HG02798 (cell line): Measurements from ENCODE around the gene IER3.

ENCODE experiments used
- ATAC-seq: cut with Tn5 transposase; IDR thresholded peaks from one replicate; pipeline ENCODE4 v1.9.1; 2021; ENCODE audit warnings: mild to moderate bottlenecking; ENCODE audit not compliant: unreplicated experiment, poor library complexity

IER3 gene

DNA sequence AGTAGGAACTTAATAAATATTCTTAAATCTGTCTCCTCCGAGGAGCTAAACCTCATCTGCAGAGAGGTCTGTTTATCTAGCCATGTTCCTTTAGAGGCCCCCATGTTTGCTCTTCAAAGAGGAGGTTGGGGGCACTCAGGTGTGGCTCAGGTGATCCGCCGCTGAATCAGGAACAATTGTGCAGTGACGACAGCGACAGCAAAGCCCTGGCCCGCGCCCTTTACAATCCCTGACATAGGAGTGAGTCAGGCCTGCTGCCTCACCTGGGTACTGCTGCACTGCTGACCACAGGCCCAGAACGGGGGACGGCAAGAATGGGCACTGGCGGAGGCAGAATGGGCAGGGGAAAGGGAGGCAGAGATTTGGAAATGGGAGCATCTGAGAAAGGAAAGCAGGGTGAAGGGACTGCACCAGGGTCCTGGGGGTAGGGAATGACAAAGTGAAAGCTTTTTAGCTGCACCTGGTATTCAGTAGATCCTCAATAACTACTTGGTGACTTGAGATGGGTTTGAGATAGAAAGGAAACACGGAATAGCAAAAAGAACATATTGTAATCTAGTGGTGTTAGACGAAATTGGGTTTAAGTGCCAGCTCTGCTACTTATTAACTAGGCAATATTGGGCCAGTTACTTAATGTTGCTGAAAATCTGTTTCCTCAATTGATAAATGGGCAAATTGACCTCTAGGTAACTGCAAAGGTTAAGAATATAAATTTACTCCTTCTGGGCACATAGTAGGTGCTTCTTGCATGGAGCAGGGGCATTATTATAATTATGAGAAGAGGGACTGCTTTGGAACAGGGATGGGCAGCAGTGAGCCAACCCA lies 5.4 kb upstream of the IER3 start:
- ATAC-seq: no peak

DNA sequence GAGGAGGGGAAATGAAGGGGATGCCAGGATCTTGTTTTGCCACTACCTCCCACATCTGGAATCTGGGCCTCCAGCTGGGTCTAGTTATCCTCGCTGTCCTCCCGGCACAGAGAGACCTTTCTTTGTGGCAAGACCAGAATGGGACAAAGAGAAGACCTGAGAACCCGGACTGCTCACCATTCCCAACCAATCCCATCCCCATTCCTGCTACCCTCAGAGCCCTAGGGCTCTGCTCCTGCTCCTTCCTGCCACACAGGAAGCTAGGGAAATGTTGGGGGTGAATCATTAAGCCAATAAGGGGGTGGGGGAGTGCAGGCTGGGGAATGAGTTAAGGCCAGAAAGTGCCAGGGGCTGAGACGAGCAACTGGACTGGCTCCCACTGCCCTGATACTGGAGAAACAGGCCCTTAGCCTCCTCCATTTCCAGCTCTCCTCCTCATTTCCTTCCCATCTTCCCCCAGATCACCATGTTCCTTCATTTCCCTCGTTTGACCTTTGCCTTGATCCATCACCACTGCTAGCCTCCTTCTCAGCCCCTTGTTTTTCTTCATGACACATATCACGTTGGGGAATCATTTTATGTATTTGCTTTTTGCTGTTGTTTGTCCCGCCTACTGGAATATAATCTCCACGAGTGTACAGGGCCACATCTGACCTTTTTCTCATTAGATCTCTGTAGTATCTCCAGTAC lies 4.6 kb upstream of the IER3 start:
- no peak for ATAC-seq

DNA sequence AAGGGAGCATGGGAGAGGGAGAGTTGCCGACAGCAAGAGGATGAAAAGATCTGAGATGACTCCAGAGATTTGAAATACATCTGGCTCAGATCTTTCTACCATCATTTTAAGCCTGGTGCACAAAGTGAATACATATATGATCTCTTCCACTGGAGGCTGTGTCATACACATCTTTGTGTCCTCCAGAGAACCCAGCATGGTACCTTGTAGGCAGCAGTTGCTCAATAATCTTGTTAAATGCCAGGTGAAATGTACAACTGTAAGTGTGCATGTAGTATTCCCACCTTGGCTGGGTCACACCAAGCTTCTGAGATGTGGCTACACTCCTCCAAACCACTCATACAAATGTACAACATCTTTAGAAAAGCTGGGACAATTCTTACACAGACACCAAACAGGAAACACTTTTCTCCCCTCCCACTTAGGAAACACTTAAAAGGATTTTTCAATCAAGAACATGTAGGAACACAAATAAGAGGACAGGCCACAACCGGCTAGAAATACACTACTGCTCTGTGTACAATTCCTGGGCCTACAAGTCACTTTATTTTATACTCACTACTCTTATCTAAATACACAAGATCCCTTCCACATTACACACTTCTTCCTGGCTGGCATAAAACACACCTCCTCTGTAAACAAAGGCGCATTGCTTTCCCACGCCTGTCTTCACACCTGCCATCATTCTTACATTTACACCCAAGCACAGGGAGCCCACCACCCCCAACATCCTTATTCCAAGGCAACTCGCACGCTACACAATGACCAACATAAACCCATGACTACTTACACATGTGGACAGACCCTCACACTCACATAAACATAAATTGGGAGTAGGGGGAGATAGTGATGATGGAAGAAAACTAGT lies 3.8 kb upstream of the IER3 start:
- no peak for ATAC-seq

DNA sequence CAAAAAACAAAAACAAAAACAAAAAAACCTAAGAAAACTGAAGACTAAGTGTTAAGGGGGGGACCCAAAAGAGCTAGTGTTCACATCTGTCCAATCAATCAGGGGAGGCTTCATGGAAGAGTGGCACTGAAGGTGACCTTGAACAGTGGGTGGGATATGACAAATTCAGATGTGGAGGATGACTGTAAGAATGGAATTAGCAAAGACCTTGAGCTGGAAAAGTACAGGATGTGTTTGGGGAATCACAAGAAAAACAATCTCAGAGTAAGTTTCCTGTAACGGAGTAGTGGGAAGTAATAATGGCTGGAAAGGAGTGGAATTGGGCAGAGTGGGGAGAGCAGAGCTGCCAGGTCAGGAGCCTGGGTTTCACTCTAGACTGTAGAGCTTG lies 2.9 kb upstream of the IER3 start:
- no peak for ATAC-seq

DNA sequence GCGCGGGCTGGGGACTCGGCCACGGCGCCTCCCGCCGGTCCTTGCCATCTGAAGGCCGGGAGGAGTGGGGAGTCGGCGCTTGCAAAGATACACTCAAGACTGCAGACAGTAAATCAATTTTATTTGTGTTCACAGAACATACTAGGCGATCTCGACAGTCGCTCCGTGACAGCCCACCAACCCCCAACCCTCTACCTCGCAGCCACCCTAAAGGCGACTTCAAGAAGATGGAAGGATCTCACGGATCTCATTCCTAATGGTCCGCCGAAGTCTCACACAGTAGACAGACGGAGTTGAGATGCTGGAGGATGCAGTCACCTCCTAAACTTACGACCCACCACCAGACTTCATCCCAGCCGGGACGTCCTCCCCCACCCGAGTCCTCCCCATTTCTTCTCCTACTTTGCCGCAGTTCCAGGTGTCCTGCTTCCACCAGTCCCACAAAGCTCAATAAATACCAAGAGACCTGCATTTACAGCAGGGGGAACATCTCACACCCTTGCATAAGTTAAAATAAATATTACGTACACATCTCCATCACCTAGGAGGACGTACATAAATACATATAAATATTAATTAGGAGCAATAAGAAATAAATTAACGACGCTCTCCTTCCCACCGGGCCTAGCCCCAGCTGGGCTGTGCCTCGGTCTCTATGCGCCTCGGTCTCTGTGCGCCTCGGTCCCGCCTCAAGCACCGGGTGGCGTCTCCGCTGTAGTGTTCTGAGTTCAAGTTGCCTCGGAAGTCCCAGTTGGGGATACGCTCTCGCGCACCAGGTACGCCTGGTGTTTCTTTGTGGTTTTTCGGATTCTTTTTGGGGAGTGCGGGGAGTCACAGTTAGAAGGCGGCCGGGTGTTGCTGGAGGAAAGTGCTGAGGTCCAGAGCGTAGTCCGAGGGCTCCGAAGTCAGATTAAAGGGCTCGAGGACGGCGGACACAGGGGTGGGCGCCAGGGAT lies 971 bp downstream of the IER3 start:
- peak; percentile 8 for ATAC-seq

DNA sequence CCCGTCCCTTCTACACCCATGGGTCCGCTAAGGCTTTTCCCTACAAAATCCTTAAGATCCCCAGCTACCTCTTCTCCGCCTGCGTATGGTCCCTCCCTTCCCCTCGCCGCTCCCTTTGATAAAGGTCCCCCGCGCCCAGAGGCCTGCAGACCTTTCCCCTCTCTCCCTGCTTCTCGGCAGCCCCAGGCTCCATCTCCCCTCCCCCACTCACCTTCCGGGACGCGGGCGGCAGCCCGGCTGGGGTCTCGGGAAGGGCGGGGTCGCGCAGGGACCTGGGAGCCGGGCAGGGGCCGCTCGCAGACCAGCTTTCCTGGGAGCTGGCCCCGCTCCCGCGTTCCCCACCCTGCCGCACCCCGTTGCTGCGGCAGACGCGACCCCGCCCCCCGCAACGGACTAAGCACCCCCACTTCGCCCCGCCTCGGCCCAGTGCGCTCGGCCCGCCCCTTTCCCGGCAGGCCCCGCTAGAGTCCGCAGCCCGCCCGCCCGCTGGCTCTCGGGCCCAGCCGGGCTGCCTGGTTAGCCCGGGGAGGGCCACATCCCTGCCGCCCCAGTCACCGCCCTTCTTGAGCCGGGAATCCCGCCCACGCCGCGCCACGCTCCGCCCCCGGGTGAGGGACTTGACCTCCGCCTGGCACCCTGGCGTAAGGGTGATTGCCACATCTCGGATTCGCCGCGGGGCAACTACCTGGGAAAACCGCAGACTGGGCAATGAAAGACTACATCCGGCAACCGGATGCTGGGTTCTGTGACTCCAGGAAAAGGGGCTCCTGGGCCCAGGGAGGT lies 1.8 kb downstream of the IER3 start, which contains the start of gene FLOT1:
Gene FLOT1 (minus strand): TSS at position 372 of the 783 bp plus-strand sequence. CDS start 498 bp downstream, outside the sequence.
- ATAC-seq: peak; percentile 79

DNA sequence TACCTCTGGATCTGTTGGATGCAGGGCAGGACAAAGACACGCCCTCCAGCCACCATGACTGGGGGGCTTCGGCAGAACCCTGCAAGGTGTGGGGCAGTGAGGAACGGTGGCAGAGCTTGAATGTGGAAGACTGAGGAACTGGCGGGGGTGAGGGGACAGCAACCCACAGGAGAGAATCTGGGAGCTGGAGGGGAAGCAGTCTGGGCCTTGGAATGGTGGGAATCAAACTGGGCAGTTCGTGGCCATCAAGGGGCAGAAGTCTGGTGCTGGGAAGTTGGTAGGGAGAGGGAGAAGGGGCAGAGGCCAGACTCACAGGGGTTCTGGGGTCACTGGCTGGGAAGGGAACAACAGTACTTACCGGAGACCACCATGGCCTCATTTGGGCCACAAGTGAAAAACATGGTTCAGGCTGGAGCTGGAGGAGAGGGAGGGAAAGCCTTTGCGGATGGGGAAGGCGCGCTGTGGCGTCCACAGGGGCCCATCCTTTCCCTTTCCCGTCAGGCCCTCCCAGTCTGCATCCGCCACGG lies 2.5 kb downstream of the IER3 start:
- no peak for ATAC-seq

DNA sequence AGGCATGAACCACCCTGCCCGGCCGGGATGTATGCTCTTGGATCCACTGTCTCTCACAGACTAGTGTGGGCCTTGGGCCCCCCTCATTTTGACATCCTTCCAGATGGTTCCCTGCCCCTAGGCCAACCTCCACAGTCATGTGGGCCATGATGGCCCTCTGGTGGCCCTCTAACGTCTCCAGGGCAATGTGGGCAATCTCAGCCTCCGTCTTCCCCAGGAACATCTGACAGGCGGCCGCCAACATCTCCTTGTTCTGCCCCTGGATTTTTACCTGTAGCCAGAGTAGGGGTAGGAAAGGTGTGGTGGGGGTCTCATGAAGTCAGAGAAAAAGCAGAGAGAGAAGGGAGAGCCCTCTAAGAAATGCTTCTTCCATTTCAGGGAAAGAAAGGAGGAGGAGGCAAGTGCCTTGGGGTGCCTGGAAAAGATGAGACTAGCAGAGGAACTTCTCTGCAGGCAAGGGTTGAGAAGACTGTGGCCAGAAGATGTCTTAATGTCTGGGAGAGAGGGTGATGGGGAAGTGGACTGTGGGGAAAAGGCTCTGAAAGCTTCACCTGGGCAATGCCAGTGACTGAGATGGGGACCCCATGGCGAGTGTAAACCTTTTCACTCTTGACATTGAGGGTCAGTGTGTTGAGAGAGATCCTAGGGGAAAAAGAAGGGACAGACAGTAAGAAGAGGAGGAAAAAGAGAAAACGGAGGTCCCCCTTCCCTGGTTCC lies 3.1 kb downstream of the IER3 start:
- ATAC-seq: no peak

DNA sequence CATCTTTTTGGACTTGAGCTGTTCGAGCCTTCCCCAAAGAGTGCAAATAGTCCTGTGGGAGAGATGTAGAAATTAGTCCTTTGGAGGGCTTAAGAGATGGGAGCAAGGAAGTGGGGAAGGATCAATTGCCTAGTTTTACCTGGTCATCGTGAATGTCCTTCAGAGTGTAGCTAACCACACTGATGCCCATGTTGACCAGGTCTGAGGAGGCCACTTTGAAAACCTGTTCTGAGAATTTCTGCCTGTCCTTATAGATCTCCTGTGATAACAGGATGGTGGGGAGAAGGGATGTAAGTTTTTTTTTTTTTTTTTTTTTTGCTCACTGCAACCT lies 3.8 kb downstream of the IER3 start:
- no peak for ATAC-seq

DNA sequence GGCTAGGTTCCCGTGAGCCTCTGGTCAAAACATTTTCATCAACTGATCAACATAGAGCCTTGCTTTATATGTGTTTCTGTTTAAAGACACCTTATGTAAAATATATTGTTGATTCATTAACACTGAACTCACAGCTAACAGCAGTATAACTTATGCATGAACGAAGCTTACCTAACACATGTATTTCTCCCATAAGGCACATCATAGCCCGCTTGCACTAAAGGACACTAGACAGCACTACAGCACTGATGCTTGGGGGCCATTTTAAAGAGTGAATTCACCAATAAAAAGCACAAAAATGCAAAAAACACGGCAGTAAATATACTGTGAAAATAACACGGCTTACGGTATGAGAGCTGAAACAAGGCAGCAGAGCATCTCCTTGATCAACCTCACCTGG lies 5.8 kb downstream of the IER3 start:
- ATAC-seq: no peak

DNA sequence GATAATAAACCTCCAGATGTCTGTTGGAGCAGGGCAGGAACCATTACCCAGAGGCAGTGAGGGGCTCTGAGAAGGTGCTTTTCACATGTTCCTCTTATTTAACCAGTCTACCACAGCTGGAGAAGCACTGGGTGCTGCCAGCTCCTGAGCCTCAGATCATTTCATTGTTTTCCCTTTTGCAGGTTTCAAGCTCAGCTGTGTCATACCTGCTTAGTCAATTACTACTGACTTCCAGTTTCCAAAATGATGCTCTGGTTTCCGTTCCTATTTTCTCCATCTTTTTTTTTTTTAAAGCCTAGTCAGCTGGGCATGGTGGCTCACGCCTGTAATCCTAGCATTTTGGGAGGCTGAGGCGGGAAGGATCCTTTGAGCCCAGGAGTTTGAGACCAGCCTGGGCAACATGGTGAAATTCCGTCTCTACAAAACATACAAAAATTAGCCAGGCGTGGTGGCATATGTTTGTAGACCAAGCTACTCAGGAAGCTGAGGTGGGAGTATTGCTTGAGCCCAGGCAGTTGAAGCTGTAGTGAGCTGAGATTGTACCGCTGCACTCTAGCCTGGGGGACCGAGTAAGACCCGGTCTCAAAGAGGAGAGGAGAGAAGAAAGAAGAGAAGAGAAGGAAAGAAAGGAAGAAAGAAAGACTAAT lies 8.6 kb downstream of the IER3 start:
- ATAC-seq: no peak

DNA sequence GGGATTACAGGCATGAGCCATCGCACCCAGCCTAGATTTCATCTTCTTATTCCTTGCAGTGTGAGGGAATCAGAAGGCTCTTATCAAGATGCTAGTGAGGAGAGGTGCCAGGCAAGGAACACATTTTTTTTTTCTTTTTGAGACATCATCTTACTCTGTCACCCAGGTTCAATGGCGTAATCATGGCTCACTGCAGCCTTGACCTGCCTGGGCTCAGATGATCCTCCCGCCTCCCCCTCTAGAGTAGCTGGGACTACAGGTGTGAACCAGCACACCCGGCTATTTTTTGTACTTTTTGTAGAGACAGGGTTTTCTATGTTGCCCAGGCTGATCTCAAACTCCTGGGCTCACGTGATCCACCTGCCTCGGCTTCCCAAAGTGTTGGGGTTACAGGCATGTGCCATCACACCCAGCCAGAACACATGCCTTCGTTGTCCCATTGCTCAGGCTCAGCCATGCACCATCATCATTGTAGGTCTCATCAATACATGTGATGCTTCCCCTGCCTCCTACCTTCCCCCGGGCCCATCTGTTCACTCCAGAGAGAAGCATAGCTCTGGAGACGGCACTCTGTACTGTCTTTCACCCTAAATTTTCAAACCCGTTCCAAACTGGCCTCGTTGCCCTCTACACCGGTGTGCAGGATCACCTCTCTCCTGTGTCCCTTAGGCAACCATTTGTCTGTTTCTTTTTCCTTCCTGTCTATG lies 12.0 kb downstream of the IER3 start:
- ATAC-seq: no peak

DNA sequence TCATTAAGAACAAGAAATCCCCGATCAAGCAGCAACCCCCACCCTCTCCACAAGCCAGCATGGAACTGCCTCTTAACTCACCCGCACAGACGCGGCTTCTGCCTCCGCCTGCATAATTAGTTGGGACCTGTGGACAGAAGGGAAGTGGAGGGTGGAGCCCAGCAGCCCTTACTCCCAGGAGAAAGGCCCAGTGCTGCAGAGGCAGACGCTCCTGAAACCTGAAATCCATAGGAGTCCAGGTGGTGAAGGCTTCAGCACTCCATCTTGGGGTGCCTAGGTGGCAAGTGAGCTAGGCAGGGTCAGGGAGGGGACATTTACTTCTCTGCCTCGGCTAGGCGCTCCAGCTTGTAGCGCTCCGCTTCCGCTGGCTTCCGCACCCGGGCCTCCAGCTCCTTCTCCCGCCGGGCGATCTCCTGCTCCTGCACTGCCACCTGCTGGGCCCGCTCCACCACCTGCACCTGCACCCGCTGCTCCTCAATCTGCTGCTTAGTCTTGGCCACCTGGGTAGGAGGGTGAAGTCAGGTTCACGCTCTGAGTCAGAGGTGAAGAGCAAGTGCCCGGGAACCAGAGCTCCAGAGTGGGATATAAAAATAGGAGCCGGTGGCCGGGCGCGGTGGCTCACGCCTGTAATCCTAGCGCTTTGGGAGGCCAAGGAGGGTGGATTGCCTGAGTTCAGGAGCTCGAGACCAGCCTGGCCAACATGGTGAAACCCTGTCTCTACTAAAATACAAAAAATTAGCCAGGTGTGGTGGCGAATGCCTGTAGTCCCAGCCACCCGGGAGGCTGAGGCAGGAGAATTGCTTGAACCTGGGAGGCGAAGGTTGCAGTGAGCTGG lies 13.5 kb downstream of the IER3 start:
- ATAC-seq: peak; percentile 62

DNA sequence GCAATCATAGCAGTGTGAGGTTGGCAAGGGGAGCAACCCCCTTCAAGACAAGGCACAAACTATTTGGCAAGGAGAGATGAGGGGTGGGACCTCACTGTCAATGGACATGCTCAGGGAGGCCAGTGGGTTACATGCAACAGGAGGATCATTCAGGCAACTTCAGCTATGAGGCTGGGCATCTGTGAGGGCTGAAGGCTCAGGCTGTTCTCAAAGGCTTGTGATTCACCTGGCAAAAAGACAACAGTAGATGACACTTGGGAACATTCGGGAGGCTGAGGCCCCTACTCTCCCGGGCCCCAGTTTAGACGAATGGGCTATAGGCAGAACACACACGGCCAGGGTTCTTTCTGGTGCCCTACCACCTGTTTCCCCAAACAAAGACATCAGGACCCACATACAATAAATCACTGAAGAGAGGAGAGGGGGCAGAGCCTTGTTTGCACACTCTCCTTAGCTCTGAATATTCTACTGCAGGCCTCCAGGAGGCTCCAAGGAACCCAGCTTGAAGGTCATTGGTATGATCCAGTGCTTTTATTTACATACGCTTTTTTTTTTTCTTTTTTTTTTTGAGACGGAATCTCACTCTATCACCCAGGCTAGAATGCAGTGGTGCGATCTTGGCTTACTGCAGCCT lies 16.3 kb downstream of the IER3 start:
- ATAC-seq: no peak

DNA sequence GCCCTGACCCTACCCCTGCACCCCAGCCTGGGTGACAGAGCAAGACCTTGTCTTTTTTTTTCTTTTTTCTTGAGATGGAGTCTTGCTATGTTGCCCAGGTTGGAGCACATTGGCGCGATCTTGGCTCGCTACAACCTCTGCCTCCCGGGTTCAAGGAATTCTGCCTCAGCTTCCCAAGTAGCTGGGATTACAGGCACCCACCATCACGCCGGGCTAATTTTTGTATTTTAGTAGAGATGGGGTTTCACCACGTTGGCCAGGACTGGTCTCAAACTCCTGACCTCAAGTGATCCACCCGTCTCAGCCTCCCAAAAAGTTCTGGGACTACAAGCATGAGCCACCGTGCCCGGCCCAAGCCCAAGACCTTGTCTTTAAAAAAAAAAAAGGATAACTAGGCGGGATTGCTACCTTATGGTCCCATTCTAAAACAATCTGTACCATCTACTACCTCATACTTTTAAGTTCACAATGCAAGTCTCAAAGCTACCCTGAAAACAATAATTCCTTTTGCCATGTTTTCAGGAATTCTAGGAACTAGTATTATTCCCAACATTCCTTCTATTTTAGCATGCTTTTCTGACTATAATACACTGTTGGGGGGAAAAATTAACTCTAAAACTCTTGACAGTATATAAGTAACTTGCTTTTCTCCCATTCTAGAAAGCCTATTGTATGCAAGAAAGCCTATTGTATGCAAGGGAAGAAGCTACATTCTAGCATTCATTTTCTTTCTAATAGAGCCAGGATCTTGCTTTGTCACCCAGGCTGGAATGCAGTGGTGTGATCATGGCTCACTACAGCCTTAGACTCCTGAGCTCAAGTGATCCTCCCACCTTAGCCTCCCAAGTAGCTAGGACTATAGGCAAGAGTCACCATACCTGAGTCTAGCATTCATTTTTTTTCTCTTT lies 17.6 kb downstream of the IER3 start:
- ATAC-seq: no peak
